ENCODE measurements around the gene GDPGP1.

DNA sequence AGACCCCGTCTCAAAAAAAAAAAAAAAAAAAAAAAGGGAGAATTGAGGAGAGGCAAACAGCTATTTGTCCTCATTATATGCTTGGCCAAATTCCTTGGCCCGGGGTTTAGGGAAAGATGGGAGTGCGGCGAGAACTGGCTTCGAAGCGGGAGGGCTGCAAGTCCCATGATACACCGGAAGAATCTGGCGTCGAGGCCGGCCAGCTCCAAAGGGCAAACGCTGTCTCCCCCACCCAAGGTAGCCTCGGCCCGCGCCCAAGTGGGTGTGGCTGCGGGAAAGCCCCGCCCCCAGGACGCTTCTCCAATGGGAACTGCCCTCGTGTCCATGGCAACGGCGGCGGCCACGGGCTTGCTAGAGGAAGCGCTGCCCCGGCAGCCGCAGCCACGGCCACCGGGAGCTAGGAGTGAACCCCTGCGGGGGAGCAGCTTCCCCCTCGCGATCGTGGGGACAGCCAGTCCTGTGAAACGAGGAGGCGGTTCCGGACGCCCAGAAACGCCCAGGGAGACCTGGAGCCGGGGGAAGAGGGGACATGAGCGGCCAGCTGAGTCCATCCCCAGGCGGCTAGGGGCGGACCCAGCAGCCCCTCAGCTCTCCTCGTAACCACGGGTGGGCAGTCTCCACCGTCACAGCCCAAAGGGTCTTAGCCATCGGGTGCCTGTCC, 15.3 kb downstream of the GDPGP1 start, which contains the start of gene TTLL13:
- TF ChIP-seq POLR2AphosphoS5 (IDR thresholded peaks at IDR 0.05; ENCODE audit: low read depth) (no peak), REST (IDR thresholded peaks at IDR 0.05; ENCODE audit: insufficient replicate concordance, low read depth) (no peak), SPI1 (IDR thresholded peaks at IDR 0.05; ENCODE audit: borderline replicate concordance, low read depth) (peak; percentile 59; the same call in 1 of the 2 replicates), GABPA (IDR thresholded peaks at IDR 0.05; ENCODE audit: low read depth) (no peak)
- TF ChIP-seq, protein P1, sequence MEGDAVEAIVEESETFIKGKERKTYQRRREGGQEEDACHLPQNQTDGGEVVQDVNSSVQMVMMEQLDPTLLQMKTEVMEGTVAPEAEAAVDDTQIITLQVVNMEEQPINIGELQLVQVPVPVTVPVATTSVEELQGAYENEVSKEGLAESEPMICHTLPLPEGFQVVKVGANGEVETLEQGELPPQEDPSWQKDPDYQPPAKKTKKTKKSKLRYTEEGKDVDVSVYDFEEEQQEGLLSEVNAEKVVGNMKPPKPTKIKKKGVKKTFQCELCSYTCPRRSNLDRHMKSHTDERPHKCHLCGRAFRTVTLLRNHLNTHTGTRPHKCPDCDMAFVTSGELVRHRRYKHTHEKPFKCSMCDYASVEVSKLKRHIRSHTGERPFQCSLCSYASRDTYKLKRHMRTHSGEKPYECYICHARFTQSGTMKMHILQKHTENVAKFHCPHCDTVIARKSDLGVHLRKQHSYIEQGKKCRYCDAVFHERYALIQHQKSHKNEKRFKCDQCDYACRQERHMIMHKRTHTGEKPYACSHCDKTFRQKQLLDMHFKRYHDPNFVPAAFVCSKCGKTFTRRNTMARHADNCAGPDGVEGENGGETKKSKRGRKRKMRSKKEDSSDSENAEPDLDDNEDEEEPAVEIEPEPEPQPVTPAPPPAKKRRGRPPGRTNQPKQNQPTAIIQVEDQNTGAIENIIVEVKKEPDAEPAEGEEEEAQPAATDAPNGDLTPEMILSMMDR (IDR thresholded peaks at IDR 0.05; ENCODE audit: insufficient read depth, low read length): no peak

All from HL-60 (cell line).